ENCODE results near the gene SCYGR6.

SCYGR6 gene

DNA sequence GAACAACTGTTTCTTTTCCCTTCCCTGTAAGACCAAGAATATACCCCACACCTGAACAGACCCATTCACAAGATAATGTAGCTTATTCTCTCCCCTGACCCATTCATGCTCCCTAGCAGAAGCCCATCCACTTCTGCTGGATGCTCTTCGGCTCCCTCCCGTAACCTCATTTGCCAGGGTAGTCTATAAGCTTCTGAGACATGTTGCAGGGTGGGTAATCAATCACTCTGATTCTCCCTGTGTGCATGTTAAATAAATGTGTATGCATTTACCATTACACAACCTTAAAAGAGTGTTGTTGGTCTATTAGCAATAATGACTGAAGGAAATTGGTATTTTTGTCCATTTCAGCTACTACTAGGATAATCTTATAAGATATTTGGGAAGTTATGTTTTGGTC, 8.1 kb downstream of the SCYGR6 start:
- no peak for DNase-seq
- Histone ChIP-seq H3K4me1 (ENCODE audit: control insufficient read depth, insufficient read depth, low read length, poor library complexity, severe bottlenecking) (peaks cover 4% of the 10 kb centered on the region), H3K36me3 (ENCODE audit: control insufficient read depth, insufficient read depth, low read length) (no peaks in the 10 kb centered on the region), H3K27me3 (replicated peaks; ENCODE audit: control insufficient read depth, insufficient read depth, low read length, poor library complexity, severe bottlenecking) (no peaks in the 10 kb centered on the region), H3K27ac (ENCODE audit: insufficient read depth, low read length, poor library complexity, severe bottlenecking) (no peak overlapping the region), H3K4me3 (ENCODE audit: insufficient read depth, low read depth, low read length, poor library complexity, severe bottlenecking) (no peak overlapping the region), H3K9me3 (ENCODE audit: control insufficient read depth, low read length) (no peaks in the 10 kb centered on the region)

GRCh38 chr2:227713291-227713690, 11.3 kb downstream of the SCYGR6 start:
- peaks cover 4% of the 10 kb centered on the region for H3K4me1 ChIP-seq (ENCODE audit: control insufficient read depth, insufficient read depth, low read length, poor library complexity, severe bottlenecking)
- H3K27me3 ChIP-seq (replicated peaks; ENCODE audit: control insufficient read depth, insufficient read depth, low read length, poor library complexity, severe bottlenecking), result no peaks in the 10 kb centered on the region
- no peak overlapping the region for H3K27ac ChIP-seq (ENCODE audit: insufficient read depth, low read length, poor library complexity, severe bottlenecking)
- no peak for DNase-seq
- H3K4me3 ChIP-seq (ENCODE audit: insufficient read depth, low read depth, low read length, poor library complexity, severe bottlenecking), result no peak overlapping the region
- H3K36me3 ChIP-seq (ENCODE audit: control insufficient read depth, insufficient read depth, low read length), result no peaks in the 10 kb centered on the region
- H3K9me3 ChIP-seq (ENCODE audit: control insufficient read depth, low read length), result no peaks in the 10 kb centered on the region

GRCh38 chr2:227710986-227711385, 13.6 kb downstream of the SCYGR6 start:
- no peaks in the 10 kb centered on the region for H3K4me1 ChIP-seq (ENCODE audit: control insufficient read depth, insufficient read depth, low read length, poor library complexity, severe bottlenecking)
- no peak overlapping the region for H3K27ac ChIP-seq (ENCODE audit: insufficient read depth, low read length, poor library complexity, severe bottlenecking)
- no peak for DNase-seq
- H3K36me3 ChIP-seq (ENCODE audit: control insufficient read depth, insufficient read depth, low read length), result no peaks in the 10 kb centered on the region
- no peaks in the 10 kb centered on the region for H3K27me3 ChIP-seq (replicated peaks; ENCODE audit: control insufficient read depth, insufficient read depth, low read length, poor library complexity, severe bottlenecking)
- no peak overlapping the region for H3K4me3 ChIP-seq (ENCODE audit: insufficient read depth, low read depth, low read length, poor library complexity, severe bottlenecking)
- no peaks in the 10 kb centered on the region for H3K9me3 ChIP-seq (ENCODE audit: control insufficient read depth, low read length)

- Histone ChIP-seq H3K27me3 (replicated peaks; ENCODE audit: control insufficient read depth, insufficient read depth, low read length, poor library complexity, severe bottlenecking) (no peaks in the 10 kb centered on the region), H3K9me3 (ENCODE audit: control insufficient read depth, low read length) (no peaks in the 10 kb centered on the region)
- DNase-seq, result no peak
These were observed 17.2 kb downstream of the SCYGR6 start for GRCh38 chr2:227707390-227707789.

GRCh38 chr2:227706859-227707258, 17.7 kb downstream of the SCYGR6 start:
- Histone ChIP-seq H3K27me3 (replicated peaks; ENCODE audit: control insufficient read depth, insufficient read depth, low read length, poor library complexity, severe bottlenecking) (no peaks in the 10 kb centered on the region), H3K4me1 (ENCODE audit: control insufficient read depth, insufficient read depth, low read length, poor library complexity, severe bottlenecking) (no peaks in the 10 kb centered on the region), H3K36me3 (ENCODE audit: control insufficient read depth, insufficient read depth, low read length) (no peaks in the 10 kb centered on the region), H3K9me3 (ENCODE audit: control insufficient read depth, low read length) (no peaks in the 10 kb centered on the region), H3K27ac (ENCODE audit: insufficient read depth, low read length, poor library complexity, severe bottlenecking) (no peak overlapping the region), H3K4me3 (ENCODE audit: insufficient read depth, low read depth, low read length, poor library complexity, severe bottlenecking) (no peak overlapping the region)
- no peak for DNase-seq

More at GRCh38 chr2:227707390-227707789, 17.2 kb downstream of the SCYGR6 start:
- H3K36me3 ChIP-seq (ENCODE audit: control insufficient read depth, insufficient read depth, low read length), result no peaks in the 10 kb centered on the region
- no peaks in the 10 kb centered on the region for H3K4me1 ChIP-seq (ENCODE audit: control insufficient read depth, insufficient read depth, low read length, poor library complexity, severe bottlenecking)
- H3K27ac ChIP-seq (ENCODE audit: insufficient read depth, low read length, poor library complexity, severe bottlenecking), result no peak overlapping the region
- no peak overlapping the region for H3K4me3 ChIP-seq (ENCODE audit: insufficient read depth, low read depth, low read length, poor library complexity, severe bottlenecking)

DNA sequence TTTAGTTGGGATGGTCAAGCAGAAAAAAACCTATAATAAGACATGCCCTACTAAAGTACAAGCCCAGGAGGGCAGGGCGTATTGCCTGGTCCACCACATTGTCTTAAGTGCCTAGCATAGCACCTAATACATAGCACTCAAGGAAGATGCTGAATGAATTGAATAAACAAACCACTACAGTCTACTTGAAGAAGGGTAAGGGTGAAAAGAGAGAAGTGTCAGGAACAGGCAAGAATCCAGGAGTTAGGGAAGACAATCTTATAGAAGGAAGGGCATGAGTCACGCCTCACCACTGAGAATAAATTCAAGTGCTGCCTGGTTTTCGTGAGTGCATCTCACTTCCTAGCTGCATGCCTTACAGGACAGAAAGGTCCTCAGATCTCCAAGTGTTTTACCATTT, 20.6 kb downstream of the SCYGR6 start:
- Histone ChIP-seq H3K4me1 (ENCODE audit: control insufficient read depth, insufficient read depth, low read length, poor library complexity, severe bottlenecking) (no peaks in the 10 kb centered on the region), H3K4me3 (ENCODE audit: insufficient read depth, low read depth, low read length, poor library complexity, severe bottlenecking) (no peak overlapping the region), H3K36me3 (ENCODE audit: control insufficient read depth, insufficient read depth, low read length) (no peaks in the 10 kb centered on the region), H3K9me3 (ENCODE audit: control insufficient read depth, low read length) (no peaks in the 10 kb centered on the region), H3K27ac (ENCODE audit: insufficient read depth, low read length, poor library complexity, severe bottlenecking) (no peak overlapping the region), H3K27me3 (replicated peaks; ENCODE audit: control insufficient read depth, insufficient read depth, low read length, poor library complexity, severe bottlenecking) (no peaks in the 10 kb centered on the region)
- no peak for DNase-seq

- no peak overlapping the region for H3K27ac ChIP-seq (ENCODE audit: insufficient read depth, low read length, poor library complexity, severe bottlenecking)
- no peak for DNase-seq
- no peaks in the 10 kb centered on the region for H3K9me3 ChIP-seq (ENCODE audit: control insufficient read depth, low read length)
- H3K4me3 ChIP-seq (ENCODE audit: insufficient read depth, low read depth, low read length, poor library complexity, severe bottlenecking), result no peak overlapping the region
- H3K36me3 ChIP-seq (ENCODE audit: control insufficient read depth, insufficient read depth, low read length), result no peaks in the 10 kb centered on the region
- no peaks in the 10 kb centered on the region for H3K4me1 ChIP-seq (ENCODE audit: control insufficient read depth, insufficient read depth, low read length, poor library complexity, severe bottlenecking)
- no peaks in the 10 kb centered on the region for H3K27me3 ChIP-seq (replicated peaks; ENCODE audit: control insufficient read depth, insufficient read depth, low read length, poor library complexity, severe bottlenecking)
These were observed 21.3 kb downstream of the SCYGR6 start for GRCh38 chr2:227703280-227703732.

GRCh38 chr2:227701556-227701955, 23.0 kb downstream of the SCYGR6 start:
- Histone ChIP-seq H3K9me3 (ENCODE audit: control insufficient read depth, low read length) (no peaks in the 10 kb centered on the region), H3K4me1 (ENCODE audit: control insufficient read depth, insufficient read depth, low read length, poor library complexity, severe bottlenecking) (no peaks in the 10 kb centered on the region)

GRCh38 chr2:227696990-227697679, 27.4 kb downstream of the SCYGR6 start:
- no peak overlapping the region for H3K27ac ChIP-seq (ENCODE audit: insufficient read depth, low read length, poor library complexity, severe bottlenecking)
- no peaks in the 10 kb centered on the region for H3K4me1 ChIP-seq (ENCODE audit: control insufficient read depth, insufficient read depth, low read length, poor library complexity, severe bottlenecking)
- no peak overlapping the region for H3K4me3 ChIP-seq (ENCODE audit: insufficient read depth, low read depth, low read length, poor library complexity, severe bottlenecking)
- H3K9me3 ChIP-seq (ENCODE audit: control insufficient read depth, low read length), result no peaks in the 10 kb centered on the region
- no peaks in the 10 kb centered on the region for H3K36me3 ChIP-seq (ENCODE audit: control insufficient read depth, insufficient read depth, low read length)
- no peak for DNase-seq
- no peaks in the 10 kb centered on the region for H3K27me3 ChIP-seq (replicated peaks; ENCODE audit: control insufficient read depth, insufficient read depth, low read length, poor library complexity, severe bottlenecking)

More at GRCh38 chr2:227701556-227701955, 23.0 kb downstream of the SCYGR6 start:
- no peaks in the 10 kb centered on the region for H3K27me3 ChIP-seq (replicated peaks; ENCODE audit: control insufficient read depth, insufficient read depth, low read length, poor library complexity, severe bottlenecking)
- no peak overlapping the region for H3K4me3 ChIP-seq (ENCODE audit: insufficient read depth, low read depth, low read length, poor library complexity, severe bottlenecking)
- no peak for DNase-seq
- no peaks in the 10 kb centered on the region for H3K36me3 ChIP-seq (ENCODE audit: control insufficient read depth, insufficient read depth, low read length)
- H3K27ac ChIP-seq (ENCODE audit: insufficient read depth, low read length, poor library complexity, severe bottlenecking), result no peak overlapping the region

DNA sequence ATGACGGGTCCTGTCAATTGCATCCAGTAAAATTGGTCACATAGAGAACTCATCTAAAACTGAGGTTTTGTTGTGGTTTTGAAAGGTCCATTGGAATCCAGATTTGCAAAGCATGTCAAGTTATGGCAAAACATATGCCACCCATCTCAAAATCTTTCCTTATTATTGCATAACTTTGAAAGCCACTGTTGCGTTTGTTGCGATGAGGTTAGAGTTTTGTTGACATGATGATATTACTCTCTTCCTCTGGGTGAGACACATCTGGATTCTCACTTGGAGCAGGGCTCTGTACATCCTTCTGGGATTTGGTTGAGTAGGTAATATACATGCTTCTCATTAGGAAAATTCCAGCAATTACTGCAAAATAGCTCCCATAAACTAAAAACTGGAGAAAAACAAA, 37.4 kb downstream of the SCYGR6 start:
- H3K9me3 ChIP-seq (ENCODE audit: control insufficient read depth, low read length), result no peaks in the 10 kb centered on the region
- no peak overlapping the region for H3K27ac ChIP-seq (ENCODE audit: insufficient read depth, low read length, poor library complexity, severe bottlenecking)
- no peaks in the 10 kb centered on the region for H3K27me3 ChIP-seq (replicated peaks; ENCODE audit: control insufficient read depth, insufficient read depth, low read length, poor library complexity, severe bottlenecking)
- H3K4me1 ChIP-seq (ENCODE audit: control insufficient read depth, insufficient read depth, low read length, poor library complexity, severe bottlenecking), result no peaks in the 10 kb centered on the region
- DNase-seq, result no peak
- no peak overlapping the region for H3K4me3 ChIP-seq (ENCODE audit: insufficient read depth, low read depth, low read length, poor library complexity, severe bottlenecking)
- H3K36me3 ChIP-seq (ENCODE audit: control insufficient read depth, insufficient read depth, low read length), result no peaks in the 10 kb centered on the region
